OCI-LY3 (cell line): Measurements from ENCODE around the gene TAS2R38.

Source experiments
- H2AFZ ChIP-seq: fragments of 200-600, 300-600 bp; shearing (Covaris generic); 2 replicates; pipeline ENCODE4 v1.6.0; 2014; ENCODE audit warnings: antibody characterized with exemption, low read depth, low read length
- H3K27ac ChIP-seq: fragments of 200-600, 300-600 bp; sonication (generic); 2 replicates; pipeline ENCODE4 v1.5.1; 2014; ENCODE audit warnings: mild to moderate bottlenecking, low read length, moderate library complexity, mixed read lengths
- H3K27me3 ChIP-seq: fragments of 200-600, 300-600 bp; sonication (generic); 2 replicates; pipeline ENCODE4 v1.6.1; 2014; ENCODE audit warnings: low read depth, low read length, mixed read lengths
- H3K36me3 ChIP-seq: fragments of 200-600, 300-600 bp; sonication (generic); replicated peaks from 2 replicates; pipeline ENCODE3; 2014; ENCODE audit warnings: low read depth, low read length, mixed read lengths
- H3K4me1 ChIP-seq: fragments of 300-600, 200-600 bp; sonication (generic); 2 replicates; pipeline ENCODE4 v1.6.1; 2014; ENCODE audit warnings: low read length, mixed read lengths
- H3K4me2 ChIP-seq: fragments of 200-600, 300-600 bp; sonication (generic); 2 replicates; pipeline ENCODE4 v1.6.1; 2014; ENCODE audit warnings: low read length, mixed read lengths
- H3K4me3 ChIP-seq: fragments of 300-600, 200-600 bp; sonication (generic); 2 replicates; pipeline ENCODE4 v1.5.1; 2014; ENCODE audit warnings: antibody characterized with exemption, mild to moderate bottlenecking, low read length, moderate library complexity
- H3K79me2 ChIP-seq: fragments of 300-600, 200-600 bp; shearing (Covaris generic); 2 replicates; pipeline ENCODE4 v1.6.1; 2014; ENCODE audit warnings: mild to moderate bottlenecking, low read length, mixed read lengths
- H3K9ac ChIP-seq: fragments of 300-600, 200-600 bp; shearing (Covaris generic); 2 replicates; pipeline ENCODE4 v1.6.0; 2014; ENCODE audit warnings: mild to moderate bottlenecking, low read length, moderate library complexity
- H3K9me3 ChIP-seq: fragments of 200-600, 300-600 bp; shearing (Covaris generic); 2 replicates; pipeline ENCODE4 v1.6.1; 2014; ENCODE audit warnings: low read length, mixed read lengths; ENCODE audit not compliant: insufficient read depth
- H4K20me1 ChIP-seq: fragments of 200-600, 300-600 bp; sonication (generic); 2 replicates; pipeline ENCODE4 v1.6.1; 2016; ENCODE audit warnings: low read length, mixed read lengths; ENCODE audit not compliant: insufficient read depth
- EZH2phosphoT487 ChIP-seq: fragments of 200-600 bp; shearing (Covaris generic); IDR thresholded peaks from 2 replicates; pipeline ENCODE4 v1.6.1; 2018; ENCODE audit warnings: antibody characterized with exemption, mixed run types, low read depth
- TF ChIP-seq, protein P1 (sequence below): fragments of 200-600, 300-600 bp; sonication (generic); IDR thresholded peaks from 2 replicates; pipeline ENCODE4 v1.5.1; 2014; ENCODE audit warnings: antibody characterized with exemption, low read length, low read depth

Gene TAS2R38

DNA sequence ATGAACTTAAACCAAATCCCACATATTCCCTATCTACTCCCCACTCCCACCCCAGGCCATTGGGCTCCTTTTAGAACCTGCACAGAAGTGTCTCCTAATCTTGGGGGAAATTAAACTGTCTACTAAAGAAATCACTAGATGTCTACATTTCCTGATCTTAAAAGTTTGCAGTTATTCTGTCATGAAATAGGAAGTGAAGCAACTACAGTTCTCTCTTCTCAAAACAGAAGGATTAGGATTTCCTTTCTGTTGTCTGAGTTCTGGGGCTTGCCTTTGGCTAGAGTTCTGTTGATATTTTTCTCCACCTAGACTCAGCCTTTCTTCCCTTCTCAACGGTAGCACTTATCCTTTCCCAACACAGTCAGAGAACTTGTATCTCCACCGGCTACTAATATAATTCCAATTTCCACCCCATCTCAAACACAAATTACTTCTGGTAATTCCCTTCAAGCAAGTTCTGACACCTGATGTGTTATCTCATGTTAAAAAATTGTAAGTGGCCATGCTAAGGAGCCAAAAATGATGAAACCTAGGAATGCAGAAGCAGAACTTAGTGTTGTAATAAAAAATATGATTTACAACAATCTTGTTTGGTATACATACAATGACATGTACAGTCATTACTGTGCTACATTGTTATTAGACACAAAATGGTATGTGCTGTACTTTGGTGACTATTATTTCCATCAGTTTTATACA is 45.3 kb downstream of the TAS2R38 start:
- Histone ChIP-seq H3K9ac (no peak overlapping the region), H2AFZ (no peak overlapping the region), H3K4me2 (no peak overlapping the region), H3K9me3 (no peaks in the 10 kb centered on the region), H3K4me3 (no peak overlapping the region), H3K79me2 (no peaks in the 10 kb centered on the region), H3K27me3 (0 out of 2 replicates have a peak, but pooled peaks cover 4% of the 10 kb centered on the region), H3K4me1 (peaks cover 6% of the 10 kb centered on the region), H3K36me3 (no peaks in the 10 kb centered on the region), H3K27ac (no peak overlapping the region), H4K20me1 (no peaks in the 10 kb centered on the region)
- TF ChIP-seq, protein P1, sequence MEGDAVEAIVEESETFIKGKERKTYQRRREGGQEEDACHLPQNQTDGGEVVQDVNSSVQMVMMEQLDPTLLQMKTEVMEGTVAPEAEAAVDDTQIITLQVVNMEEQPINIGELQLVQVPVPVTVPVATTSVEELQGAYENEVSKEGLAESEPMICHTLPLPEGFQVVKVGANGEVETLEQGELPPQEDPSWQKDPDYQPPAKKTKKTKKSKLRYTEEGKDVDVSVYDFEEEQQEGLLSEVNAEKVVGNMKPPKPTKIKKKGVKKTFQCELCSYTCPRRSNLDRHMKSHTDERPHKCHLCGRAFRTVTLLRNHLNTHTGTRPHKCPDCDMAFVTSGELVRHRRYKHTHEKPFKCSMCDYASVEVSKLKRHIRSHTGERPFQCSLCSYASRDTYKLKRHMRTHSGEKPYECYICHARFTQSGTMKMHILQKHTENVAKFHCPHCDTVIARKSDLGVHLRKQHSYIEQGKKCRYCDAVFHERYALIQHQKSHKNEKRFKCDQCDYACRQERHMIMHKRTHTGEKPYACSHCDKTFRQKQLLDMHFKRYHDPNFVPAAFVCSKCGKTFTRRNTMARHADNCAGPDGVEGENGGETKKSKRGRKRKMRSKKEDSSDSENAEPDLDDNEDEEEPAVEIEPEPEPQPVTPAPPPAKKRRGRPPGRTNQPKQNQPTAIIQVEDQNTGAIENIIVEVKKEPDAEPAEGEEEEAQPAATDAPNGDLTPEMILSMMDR, result no peak
- TF ChIP-seq EZH2phosphoT487, result no peak
